Hematopoietic multipotent progenitor cell treated with erythropoietin and hydrocortisone succinate and interleukin-3 and kit ligand, for 4 days (in vitro differentiated cells): Measurements from ENCODE around the gene GLIS1.

Source experiments
- DNase-seq: peaks from one replicate; pipeline ENCODE4 v3.0.0-alpha.2; 2015

GLIS1 gene

GRCh38 chr1:53502641-53503432 is 236.1 kb downstream of the GLIS1 start:
- no peak for DNase-seq

DNA sequence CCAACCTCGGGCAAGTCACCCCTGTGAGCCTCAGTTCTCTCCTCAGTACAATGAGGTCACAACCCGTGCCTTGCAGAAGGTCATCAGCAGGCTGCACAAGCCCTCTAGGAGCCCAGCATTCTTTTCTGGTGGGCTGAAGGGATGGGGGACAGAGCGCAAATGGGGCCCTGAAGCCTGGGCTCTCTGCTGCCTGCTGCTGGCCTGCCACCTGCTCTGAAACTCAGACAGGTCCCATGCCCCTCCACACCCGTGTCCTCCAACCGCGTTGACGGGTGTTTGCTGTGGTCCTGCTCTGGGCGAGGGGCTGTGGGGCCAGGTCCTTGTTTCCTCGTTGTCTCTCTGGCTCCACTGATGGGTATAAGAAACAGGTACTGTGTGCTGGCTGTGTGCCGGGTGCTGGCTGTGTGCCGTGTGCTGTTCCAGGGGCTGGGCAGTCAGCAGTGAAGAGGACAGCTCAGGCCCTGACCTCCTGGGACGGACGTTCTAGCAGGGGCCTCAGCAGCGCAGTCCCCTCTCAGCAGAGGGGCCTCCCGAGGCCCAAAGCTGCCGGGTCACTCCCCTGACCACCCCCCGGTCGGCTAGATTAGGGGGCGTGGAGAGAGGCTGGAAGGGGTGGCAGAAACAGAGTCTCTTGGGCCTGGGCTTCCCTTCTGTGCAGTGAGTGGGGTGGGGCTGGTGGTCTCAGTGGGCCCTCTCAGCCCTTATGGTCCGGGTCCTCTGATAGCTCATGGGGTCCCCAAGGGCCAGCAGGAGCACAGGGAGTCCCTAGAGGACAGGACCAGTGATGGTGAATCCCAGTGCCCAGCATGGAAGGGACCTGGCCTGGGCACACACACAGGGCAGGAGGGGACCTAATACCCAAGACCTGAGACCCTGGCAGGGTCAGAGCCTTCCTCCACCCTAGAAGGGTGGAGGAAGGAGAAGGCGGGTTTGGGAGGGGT is 237.6 kb downstream of the GLIS1 start:
- no peak for DNase-seq

DNA sequence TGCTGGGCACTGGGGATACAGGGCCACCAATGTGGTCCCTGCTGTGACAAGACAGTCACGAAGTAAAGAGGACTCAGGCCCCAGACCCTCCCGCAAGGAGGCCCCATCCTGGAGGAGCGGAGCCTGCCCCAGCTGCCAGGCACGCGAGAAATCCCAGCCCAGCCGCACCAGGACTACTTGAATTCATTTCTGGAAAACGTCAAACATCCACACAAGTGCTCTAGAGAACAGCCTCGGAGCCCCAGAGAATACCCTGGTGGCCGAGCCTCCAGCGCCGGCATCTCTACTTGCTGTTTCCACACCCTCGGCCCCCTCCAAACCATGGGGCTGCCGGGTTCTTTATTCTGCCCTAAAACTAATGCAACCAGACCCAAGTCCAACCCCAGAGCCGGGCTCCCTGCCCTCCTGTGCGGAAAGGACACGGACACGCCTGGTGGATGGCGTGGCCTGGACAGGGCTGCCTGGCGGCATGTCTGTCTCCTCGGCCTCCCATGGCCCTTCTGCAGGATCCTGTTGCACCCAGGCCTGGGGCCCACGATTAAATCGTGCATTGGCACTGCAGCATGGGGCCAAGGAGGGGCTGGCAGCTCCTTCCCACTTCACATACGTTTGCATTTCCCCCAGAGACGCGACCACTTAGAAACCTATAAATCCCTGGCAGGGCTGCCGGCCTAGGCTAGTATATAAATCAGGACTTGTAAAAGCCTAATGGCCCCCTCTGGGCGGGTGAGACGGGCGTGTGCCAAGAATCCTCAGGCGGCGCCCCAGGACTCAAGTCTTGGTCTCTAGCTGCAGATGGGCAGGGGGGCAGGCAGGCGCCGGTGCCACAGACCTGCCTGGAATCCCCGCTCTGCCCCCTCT is 238.5 kb downstream of the GLIS1 start:
- DNase-seq = no peak

GRCh38 chr1:53499257-53500203 is 239.4 kb downstream of the GLIS1 start:
- DNase-seq = no peak

GRCh38 chr1:53498555-53499131 is 240.3 kb downstream of the GLIS1 start:
- peak; percentile 77 for DNase-seq

- no peak for DNase-seq
These were observed 243.2 kb downstream of the GLIS1 start for GRCh38 chr1:53495633-53496345.

- DNase-seq = no peak
These were observed 248.6 kb downstream of the GLIS1 start for GRCh38 chr1:53490351-53490750.

DNA sequence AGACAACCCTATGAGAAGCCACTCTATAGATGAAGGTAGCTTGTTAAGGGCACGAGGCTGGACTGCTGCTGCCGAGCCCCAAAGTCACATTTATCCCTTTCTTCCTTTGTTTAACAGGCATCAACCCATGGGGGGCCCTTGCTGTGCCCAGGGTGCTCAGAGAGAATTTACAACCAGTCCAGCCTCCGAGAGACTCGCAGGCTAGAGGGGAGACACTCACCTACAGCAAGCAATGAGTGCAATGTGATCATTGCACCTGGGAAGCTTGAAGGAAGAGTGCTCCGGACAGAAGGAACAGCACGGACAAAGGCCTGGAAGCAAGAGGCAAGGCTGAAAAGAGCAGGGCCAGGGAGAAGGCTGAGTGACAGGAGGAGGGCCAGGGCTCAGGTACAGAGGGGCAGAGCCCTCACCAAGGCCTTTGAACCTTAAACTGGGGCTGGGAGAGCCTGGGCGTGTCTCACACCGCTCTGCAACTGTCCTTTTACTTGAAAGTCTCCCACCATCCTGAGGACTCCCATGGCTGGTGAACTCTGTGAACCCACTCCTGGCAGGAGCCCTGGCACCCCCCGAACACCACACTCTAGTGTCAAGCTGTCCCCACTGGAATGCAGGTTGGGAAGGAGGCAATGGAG is 252.5 kb downstream of the GLIS1 start:
- DNase-seq = no peak

DNA sequence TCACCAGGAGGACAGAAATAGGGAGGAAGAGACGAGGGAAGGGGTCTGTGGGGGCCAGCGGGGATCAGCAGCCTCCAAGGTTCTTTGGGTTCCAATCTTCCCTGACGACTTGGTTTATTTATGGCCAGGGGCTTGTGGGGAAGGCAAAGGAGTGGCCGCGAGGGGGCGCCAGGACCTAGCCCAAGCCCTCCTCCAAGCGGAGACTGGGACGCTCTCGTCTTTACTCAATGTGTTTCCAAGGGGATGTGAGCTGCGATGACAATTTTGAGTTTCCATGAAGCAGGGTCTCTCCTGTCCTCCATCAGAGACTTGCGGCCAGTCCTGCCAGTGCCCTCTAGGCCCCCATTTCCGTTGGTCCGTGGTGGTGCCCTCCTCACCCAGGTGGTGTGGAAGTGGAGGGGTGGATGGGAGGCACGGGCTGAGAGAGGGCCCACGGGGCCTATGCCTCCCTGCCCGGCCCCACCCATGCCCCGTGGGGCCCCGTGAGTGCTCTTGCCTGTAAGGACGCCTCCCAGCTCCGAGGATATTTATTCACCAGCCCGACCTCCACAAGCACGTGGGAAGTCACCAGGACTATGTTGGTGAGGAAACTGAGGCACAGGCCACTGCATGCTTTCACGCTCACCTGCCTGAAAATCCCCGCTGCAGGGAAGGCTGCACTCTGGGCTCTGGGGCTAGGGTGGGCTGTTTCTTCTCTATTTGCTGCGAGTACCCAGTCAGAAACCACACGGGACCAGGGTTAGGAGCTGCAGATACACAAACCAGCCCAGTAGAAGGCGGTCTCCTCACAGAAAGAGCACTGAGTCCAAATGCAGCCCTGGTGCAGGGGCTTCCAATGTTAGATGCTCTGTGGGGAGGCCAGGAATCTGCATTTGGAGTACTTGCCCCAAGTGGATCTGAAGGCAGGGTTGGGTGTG is 253.2 kb downstream of the GLIS1 start:
- DNase-seq = peak; percentile 89

- DNase-seq = no peak
These were observed 254.1 kb downstream of the GLIS1 start for GRCh38 chr1:53484705-53485477.

DNA sequence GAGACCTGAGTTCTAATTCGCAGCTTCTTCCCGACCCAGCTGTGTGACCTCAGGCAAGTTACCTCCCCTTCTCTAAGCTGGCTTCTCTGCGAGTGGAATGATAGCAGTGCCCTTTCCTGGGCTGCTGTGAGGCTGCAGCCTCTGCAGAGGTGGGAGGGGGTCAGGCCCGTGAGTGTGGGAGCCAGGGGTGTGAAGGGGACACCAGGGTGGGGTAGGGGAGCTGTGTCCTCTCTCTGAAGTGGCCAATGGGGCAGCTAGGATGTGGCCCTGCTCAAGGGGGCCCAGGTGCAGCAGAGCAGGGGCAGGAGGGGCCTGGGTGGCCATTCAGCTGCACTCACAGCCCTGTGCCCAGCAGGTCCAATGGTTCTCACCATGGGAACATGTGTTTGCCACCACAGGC is 255.3 kb downstream of the GLIS1 start:
- no peak for DNase-seq

GRCh38 chr1:53483170-53483569 is 255.8 kb downstream of the GLIS1 start:
- DNase-seq = no peak

DNA sequence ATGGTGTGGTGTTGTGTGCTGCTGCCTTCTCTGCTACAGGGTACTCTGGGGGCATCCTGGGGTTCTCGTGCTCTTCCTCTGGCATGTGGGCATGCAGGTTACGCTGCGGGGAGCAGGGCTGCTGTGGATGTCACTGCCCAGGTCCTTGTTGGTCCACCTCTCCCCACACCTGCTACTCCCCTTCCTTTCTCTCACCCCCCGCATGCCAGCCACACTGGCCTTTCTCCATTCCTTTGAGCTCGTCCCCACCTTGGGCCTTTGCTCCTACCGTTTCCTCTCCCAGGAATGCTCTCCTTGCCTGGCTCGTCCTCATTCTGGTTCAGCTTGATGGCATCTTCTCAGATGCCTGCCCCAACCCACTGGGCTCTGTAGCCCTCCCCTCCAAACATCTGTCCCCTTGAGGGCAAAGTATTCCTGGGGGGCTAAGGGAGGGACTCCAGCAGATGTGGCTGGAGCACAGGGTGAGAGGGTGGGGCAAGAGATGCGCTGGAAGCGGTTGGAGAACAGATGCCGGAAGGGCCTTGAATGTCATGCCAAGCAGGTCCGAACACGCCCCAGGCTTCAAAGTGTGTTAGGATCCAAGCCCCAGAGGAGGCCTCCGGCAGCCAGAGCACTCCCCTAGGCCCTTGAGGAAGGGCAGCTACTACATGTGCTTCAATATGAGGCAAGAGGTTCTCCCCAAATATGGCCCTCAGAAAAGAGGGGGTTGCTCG is 256.4 kb downstream of the GLIS1 start:
- DNase-seq = no peak

GRCh38 chr1:53481456-53481855 is 257.5 kb downstream of the GLIS1 start:
- DNase-seq = no peak

DNA sequence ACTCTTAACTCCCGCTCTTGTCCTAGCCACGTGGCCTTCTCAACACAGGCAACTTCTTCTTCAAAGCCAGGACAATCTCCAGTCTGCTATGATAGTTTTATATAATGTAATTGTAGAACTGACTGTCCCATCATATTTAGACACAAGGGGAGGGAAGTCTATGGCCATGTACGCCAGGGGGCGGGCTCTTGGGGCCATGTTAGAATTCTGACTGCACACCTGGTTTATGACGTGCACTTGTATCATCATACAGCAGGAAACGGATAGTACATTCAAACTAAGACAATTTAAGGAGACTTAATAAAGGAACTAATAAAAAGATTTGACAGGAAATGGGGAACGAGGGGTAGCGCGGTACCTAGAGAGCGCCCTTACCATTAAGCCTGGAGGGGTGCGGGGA is 258.3 kb downstream of the GLIS1 start:
- DNase-seq = no peak

DNA sequence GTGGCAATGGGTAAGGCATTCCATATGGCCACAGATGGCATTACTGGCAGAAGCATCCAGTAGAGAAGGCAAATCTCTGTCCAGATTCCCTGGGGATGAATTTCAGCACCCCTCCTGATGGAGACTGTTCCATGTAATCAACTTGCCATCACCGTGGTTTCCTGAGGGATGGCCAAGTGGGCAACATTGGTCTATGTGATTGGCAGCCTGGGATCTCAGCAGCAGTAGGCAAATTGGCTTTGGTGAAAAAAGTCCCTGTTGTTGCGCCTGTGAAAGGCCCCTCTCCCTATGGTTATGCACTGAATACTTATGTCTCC is 260.5 kb downstream of the GLIS1 start:
- no peak for DNase-seq

- DNase-seq = no peak
These were observed 261.1 kb downstream of the GLIS1 start for GRCh38 chr1:53477651-53478501.
